ENCODE results near the gene FAHD1. TPM values are rescaled to one million over a fixed set of nuclear protein-coding genes. Genes with fewer than 3 reads are reported as not detected.

Gene FAHD1
- total RNA-seq, 2 experiments from 2014 or later, result 4.1 to 4.5 TPM

- DNase-seq (peak; percentile 27 to 76 (median 49)), ATAC-seq (ENCODE audit: poor library complexity) (peak; percentile 98)
- Mint-ChIP-seq H3K27me3 (no peaks in the 10 kb centered on the region), H3K9me3 (no peaks in the 10 kb centered on the region), H3K4me3 (no peak overlapping the region), H3K4me1 (ENCODE audit: low read depth) (peaks cover 6% of the 10 kb centered on the region), H3K36me3 (ENCODE audit: low read depth) (peaks cover 42% of the 10 kb centered on the region), H3K27ac (no peak overlapping the region)
- Histone ChIP-seq H3K4me3 (ENCODE audit: low read length) (no peak overlapping the region), H3K27me3 (ENCODE audit: control insufficient read depth in 1 of 2, insufficient read depth in 2 of 2, low read length in 2 of 2) (no peaks in the 10 kb centered on the region), H3K9me3 (ENCODE audit: control insufficient read depth in 1 of 2, insufficient read depth in 1 of 2, low read length in 2 of 2) (no peaks in the 10 kb centered on the region), H3K36me3 (ENCODE audit: insufficient read depth, low read length) (peaks cover 59% of the 10 kb centered on the region), H3K4me1 (ENCODE audit: insufficient read depth, low read length) (peaks cover 3% of the 10 kb centered on the region), H3K27ac (ENCODE audit: low read depth in 1 of 2, low read length in 2 of 2) (no peak overlapping the region)
- ChIA-PET CTCF (interaction anchor here (0.6 to 1.0 kb wide), 6 partner anchors 10 to 115 kb away, joined by 3 to 6 read pairs (median 3); partner anchors contain the start of genes EME2, FAHD1, HAGH and NUBP2), POLR2A (interaction anchor here (0.6 kb wide), 1 partner anchor 14 kb away, joined by 4 read pairs; no protein-coding TSS in a partner anchor)
- peak; percentile 58 for TF ChIP-seq CTCF (IDR thresholded peaks at IDR 0.05)
- intact Hi-C loops (cut with DNase I, micrococcal nuclease), result loop anchor here (1.0 to 2.0 kb wide), 2 partner anchors 116 to 117 kb away; no protein-coding TSS in a partner anchor
These were observed 14.3 kb upstream of the FAHD1 start for GRCh38 chr16:1812732-1813163.

- no peak overlapping the region for H3K27ac Mint-ChIP-seq
- Histone ChIP-seq H3K9me3 (ENCODE audit: control insufficient read depth in 1 of 2, insufficient read depth in 1 of 2, low read length in 2 of 2) (no peaks in the 10 kb centered on the region), H3K27me3 (ENCODE audit: control insufficient read depth in 1 of 2, insufficient read depth in 2 of 2, low read length in 2 of 2) (no peaks in the 10 kb centered on the region), H3K4me3 (ENCODE audit: low read length) (no peak overlapping the region), H3K36me3 (ENCODE audit: insufficient read depth, low read length) (peaks cover 58% of the 10 kb centered on the region), H3K4me1 (ENCODE audit: insufficient read depth, low read length) (peaks cover 3% of the 10 kb centered on the region), H3K27ac (ENCODE audit: low read depth in 1 of 2, low read length in 2 of 2) (no peak overlapping the region)
- no peaks in the 10 kb centered on the region for H3K9me3 Mint-ChIP-seq
- peaks cover 38% of the 10 kb centered on the region for H3K36me3 Mint-ChIP-seq (ENCODE audit: low read depth)
- no peak for ATAC-seq (ENCODE audit: poor library complexity)
- peaks cover 6% of the 10 kb centered on the region for H3K4me1 Mint-ChIP-seq (ENCODE audit: low read depth)
- POLR2A ChIA-PET, result no interaction called here
- no peaks in the 10 kb centered on the region for H3K27me3 Mint-ChIP-seq
- CTCF ChIA-PET, result no interaction called here
- no peak for TF ChIP-seq CTCF (IDR thresholded peaks at IDR 0.05)
- intact Hi-C loops (cut with DNase I, micrococcal nuclease), result no loop called here
- no peak overlapping the region for H3K4me3 Mint-ChIP-seq
- no peak for DNase-seq
These were observed 11.5 kb upstream of the FAHD1 start for GRCh38 chr16:1815461-1815860.

- POLR2A ChIA-PET, result no interaction called here
- Mint-ChIP-seq H3K27ac (no peak overlapping the region), H3K4me1 (ENCODE audit: low read depth) (peaks cover 6% of the 10 kb centered on the region), H3K9me3 (no peaks in the 10 kb centered on the region), H3K36me3 (ENCODE audit: low read depth) (peaks cover 38% of the 10 kb centered on the region), H3K4me3 (no peak overlapping the region), H3K27me3 (no peaks in the 10 kb centered on the region)
- no peaks in the 10 kb centered on the region for H3K9me3 ChIP-seq (ENCODE audit: control insufficient read depth in 1 of 2, insufficient read depth in 1 of 2, low read length in 2 of 2)
- DNase-seq, result no peak
- H3K27me3 ChIP-seq (ENCODE audit: control insufficient read depth in 1 of 2, insufficient read depth in 2 of 2, low read length in 2 of 2), result no peaks in the 10 kb centered on the region
- intact Hi-C loops (cut with DNase I, micrococcal nuclease), result no loop called here
- no peak for ATAC-seq (ENCODE audit: poor library complexity)
- no peak overlapping the region for H3K4me3 ChIP-seq (ENCODE audit: low read length)
- no peak for TF ChIP-seq CTCF (IDR thresholded peaks at IDR 0.05)
- H3K27ac ChIP-seq (ENCODE audit: low read depth in 1 of 2, low read length in 2 of 2), result no peak overlapping the region
- CTCF ChIA-PET, result no interaction called here
- H3K36me3 ChIP-seq (ENCODE audit: insufficient read depth, low read length), result peaks cover 64% of the 10 kb centered on the region
- peaks cover 3% of the 10 kb centered on the region for H3K4me1 ChIP-seq (ENCODE audit: insufficient read depth, low read length)
These were observed 10.4 kb upstream of the FAHD1 start for GRCh38 chr16:1816396-1817275.
